Measurements from ENCODE around the gene DENND1C. TPM values are rescaled to one million over a fixed set of nuclear protein-coding genes. Genes with fewer than 3 reads are reported as not detected.

DENND1C gene
- total and polyA plus RNA-seq, 2 experiments from 2014 or later: 3.1 to 6.1 TPM

- Mint-ChIP-seq H3K27ac (no peak overlapping the region), H3K9me3 (peaks cover 26% of the 10 kb centered on the region), H3K36me3 (ENCODE audit: low read depth) (peaks cover 2% of the 10 kb centered on the region; the same call in 2 of the 3 replicates), H3K4me1 (peaks cover 3% of the 10 kb centered on the region), H3K27me3 (ENCODE audit: insufficient read depth, low read depth, poor library complexity) (peaks cover 12% of the 10 kb centered on the region), H3K4me3 (no peak overlapping the region)
- Histone ChIP-seq H3K27me3 (ENCODE audit: insufficient read depth) (no peaks in the 10 kb centered on the region), H3K4me2 (no peak overlapping the region), H3K79me2 (replicated peaks; ENCODE audit: insufficient read depth) (no peaks in the 10 kb centered on the region), H3K4me1 (ENCODE audit: insufficient read depth) (no peaks in the 10 kb centered on the region), H4K20me1 (replicated peaks; ENCODE audit: insufficient read depth) (no peaks in the 10 kb centered on the region), H3F3A (replicated peaks; ENCODE audit: low read depth) (no peaks in the 10 kb centered on the region), H3K4me3 (no peak overlapping the region), H3K36me3 (ENCODE audit: insufficient read depth) (no peaks in the 10 kb centered on the region), H3K9me2 (ENCODE audit: insufficient read depth) (no peaks in the 10 kb centered on the region), H2AFZ (no peak overlapping the region), H3K27ac (ENCODE audit: low read depth) (no peak overlapping the region)
- no peak for TF ChIP-seq ZNF462 (CRISPR knock-in tag; IDR thresholded peaks at IDR 0.05)
- ATAC-seq: no peak
- no peak for DNase-seq (ENCODE audit: low spot score)
Observed at GRCh38 chr19:6519289-6519688, 37.7 kb upstream of the DENND1C start.

GRCh38 chr19:6518145-6518911 is 36.7 kb upstream of the DENND1C start:
- H3K27me3 Mint-ChIP-seq (ENCODE audit: insufficient read depth, low read depth, poor library complexity): peaks cover 13% of the 10 kb centered on the region
- Histone ChIP-seq H4K20me1 (replicated peaks; ENCODE audit: insufficient read depth) (no peaks in the 10 kb centered on the region), H3K4me3 (no peak overlapping the region), H2AFZ (no peak overlapping the region), H3K27ac (ENCODE audit: low read depth) (no peak overlapping the region), H3K27me3 (ENCODE audit: insufficient read depth) (no peaks in the 10 kb centered on the region), H3K79me2 (replicated peaks; ENCODE audit: insufficient read depth) (no peaks in the 10 kb centered on the region), H3K4me2 (no peak overlapping the region), H3K4me1 (ENCODE audit: insufficient read depth) (no peaks in the 10 kb centered on the region), H3K9me2 (ENCODE audit: insufficient read depth) (no peaks in the 10 kb centered on the region), H3K36me3 (ENCODE audit: insufficient read depth) (no peaks in the 10 kb centered on the region), H3F3A (replicated peaks; ENCODE audit: low read depth) (no peaks in the 10 kb centered on the region)
- ATAC-seq (no peak), DNase-seq (ENCODE audit: low spot score) (peak; percentile 16)
- no peak overlapping the region for H3K27ac Mint-ChIP-seq
- H3K36me3 Mint-ChIP-seq (ENCODE audit: low read depth): peaks cover 2% of the 10 kb centered on the region; the same call in 2 of the 3 replicates
- peaks cover 22% of the 10 kb centered on the region for H3K9me3 Mint-ChIP-seq
- no peak overlapping the region; the same call in 2 of the 3 replicates for H3K4me3 Mint-ChIP-seq
- peaks cover 3% of the 10 kb centered on the region for H3K4me1 Mint-ChIP-seq
- TF ChIP-seq CREB1 (CRISPR knock-in tag; IDR thresholded peaks at IDR 0.05; ENCODE audit: low read depth) (no peak), STAT1 (IDR thresholded peaks at IDR 0.05; ENCODE audit: unreplicated experiment) (no peak), ETS1 (IDR thresholded peaks at IDR 0.05) (no peak), ZNF331 (CRISPR knock-in tag; IDR thresholded peaks at IDR 0.05; ENCODE audit: low read depth) (no peak), JUNB (IDR thresholded peaks at IDR 0.05; ENCODE audit: unreplicated experiment) (no peak), REST (IDR thresholded peaks at IDR 0.05; ENCODE audit: unreplicated experiment) (no peak), ZNF114 (CRISPR knock-in tag; IDR thresholded peaks at IDR 0.05) (no peak)
